ENCODE data around the gene WWOX.

Gene WWOX

GRCh38 chr16:79165506-79165905 lies 1066.1 kb downstream of the WWOX start:
- Histone ChIP-seq H3K9me3 (ENCODE audit: insufficient read depth, low read length, severe bottlenecking) (peaks cover 3% of the 10 kb centered on the region), H3K27me3 (ENCODE audit: insufficient read depth, low read length, poor library complexity) (no peaks in the 10 kb centered on the region), H3K27ac (ENCODE audit: low read length) (peak overlapping the region; percentile 76; the same call in 1 of the 2 replicates), H3K4me2 (ENCODE audit: insufficient read depth, low read length) (no peak overlapping the region), H3K9ac (ENCODE audit: low read depth, low read length) (no peak overlapping the region), H3K4me1 (ENCODE audit: insufficient read depth, low read length) (peaks cover 54% of the 10 kb centered on the region), H3K79me2 (ENCODE audit: insufficient read depth, low read length) (no peaks in the 10 kb centered on the region), H4K20me1 (ENCODE audit: insufficient read depth, low read length) (no peaks in the 10 kb centered on the region), H3K4me3 (ENCODE audit: low read depth in 1 of 2, low read length in 2 of 2) (no peak overlapping the region), H2AFZ (ENCODE audit: low read depth, low read length) (no peak overlapping the region), H3K36me3 (ENCODE audit: insufficient read depth, low read length) (no peaks in the 10 kb centered on the region)
- ATAC-seq (ENCODE audit: insufficient read depth, low read depth) (no peak), DNase-seq (no peak)
- no peak for TF ChIP-seq CTCF (IDR thresholded peaks at IDR 0.05; ENCODE audit: borderline replicate concordance, extremely low read depth, low read length, poor library complexity, severe bottlenecking)
- no peak for TF ChIP-seq EZH2 (IDR thresholded peaks at IDR 0.05; ENCODE audit: borderline replicate concordance, low read depth, low read length, severe bottlenecking)

DNA sequence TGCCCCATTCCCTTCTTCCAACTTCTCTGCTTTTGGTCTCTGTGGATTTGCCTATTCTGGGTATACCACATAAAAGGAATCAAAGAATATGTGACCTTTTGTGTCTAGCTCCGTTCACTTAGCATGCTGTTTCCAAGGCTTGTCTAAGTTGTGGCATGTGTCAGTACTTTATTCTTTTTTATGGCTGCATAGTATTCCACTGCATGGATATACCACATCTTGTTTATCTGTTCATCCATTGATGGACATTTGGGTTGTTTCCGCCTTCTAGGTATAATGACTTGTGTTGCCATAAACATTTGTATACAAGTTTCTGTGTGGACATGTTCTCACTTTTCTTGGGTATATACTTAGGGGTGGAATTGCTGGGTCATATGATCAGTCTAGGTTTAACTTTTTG lies 1068.4 kb downstream of the WWOX start:
- Histone ChIP-seq H3K4me3 (ENCODE audit: low read depth in 1 of 2, low read length in 2 of 2) (no peak overlapping the region), H3K27ac (ENCODE audit: low read length) (peak overlapping the region; percentile 88), H3K9ac (ENCODE audit: low read depth, low read length) (no peak overlapping the region), H3K4me1 (ENCODE audit: insufficient read depth, low read length) (peaks cover 52% of the 10 kb centered on the region), H4K20me1 (ENCODE audit: insufficient read depth, low read length) (no peaks in the 10 kb centered on the region), H3K27me3 (ENCODE audit: insufficient read depth, low read length, poor library complexity) (no peaks in the 10 kb centered on the region), H3K9me3 (ENCODE audit: insufficient read depth, low read length, severe bottlenecking) (peaks cover 3% of the 10 kb centered on the region), H3K4me2 (ENCODE audit: insufficient read depth, low read length) (no peak overlapping the region), H2AFZ (ENCODE audit: low read depth, low read length) (no peak overlapping the region), H3K79me2 (ENCODE audit: insufficient read depth, low read length) (no peaks in the 10 kb centered on the region), H3K36me3 (ENCODE audit: insufficient read depth, low read length) (no peaks in the 10 kb centered on the region)
- TF ChIP-seq CTCF (IDR thresholded peaks at IDR 0.05; ENCODE audit: borderline replicate concordance, extremely low read depth, low read length, poor library complexity, severe bottlenecking) (no peak), EZH2 (IDR thresholded peaks at IDR 0.05; ENCODE audit: borderline replicate concordance, low read depth, low read length, severe bottlenecking) (no peak)
- ATAC-seq (ENCODE audit: insufficient read depth, low read depth): no peak
- DNase-seq: no peak

DNA sequence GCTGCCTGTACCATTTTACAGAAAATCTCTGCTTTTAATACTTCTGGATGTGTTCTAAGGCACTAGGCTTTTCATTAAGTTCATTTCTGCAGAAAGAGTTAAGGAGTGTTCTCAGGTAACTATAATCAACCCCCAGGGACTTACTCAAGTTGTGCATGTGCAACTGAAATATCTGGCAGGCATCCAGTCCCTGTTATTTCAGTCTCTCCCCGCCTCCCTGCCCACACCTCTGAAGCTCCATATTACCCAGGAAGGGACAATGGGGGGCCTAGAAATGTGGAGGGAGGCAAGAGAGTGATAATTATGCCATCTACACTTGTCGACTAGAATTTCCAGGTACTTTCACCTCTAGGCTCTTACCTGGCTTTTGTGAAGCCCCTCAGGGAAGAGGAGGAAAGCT lies 1068.9 kb downstream of the WWOX start:
- H3K9me3 ChIP-seq (ENCODE audit: insufficient read depth, low read length, severe bottlenecking): peaks cover 3% of the 10 kb centered on the region
- no peak for ATAC-seq (ENCODE audit: insufficient read depth, low read depth)
- no peak overlapping the region; a peak in 1 of 4 replicates for H3K4me3 ChIP-seq (ENCODE audit: low read depth in 1 of 2, low read length in 2 of 2)
- no peak for DNase-seq
- no peaks in the 10 kb centered on the region for H3K36me3 ChIP-seq (ENCODE audit: insufficient read depth, low read length)
- H3K27me3 ChIP-seq (ENCODE audit: insufficient read depth, low read length, poor library complexity): no peaks in the 10 kb centered on the region
- TF ChIP-seq EZH2 (IDR thresholded peaks at IDR 0.05; ENCODE audit: borderline replicate concordance, low read depth, low read length, severe bottlenecking) (no peak), CTCF (IDR thresholded peaks at IDR 0.05; ENCODE audit: borderline replicate concordance, extremely low read depth, low read length, poor library complexity, severe bottlenecking) (no peak)
- H3K27ac ChIP-seq (ENCODE audit: low read length): peak overlapping the region; percentile 88
- no peaks in the 10 kb centered on the region for H3K79me2 ChIP-seq (ENCODE audit: insufficient read depth, low read length)
- H3K9ac ChIP-seq (ENCODE audit: low read depth, low read length): peak overlapping the region; percentile 45
- no peak overlapping the region for H2AFZ ChIP-seq (ENCODE audit: low read depth, low read length)
- no peaks in the 10 kb centered on the region for H4K20me1 ChIP-seq (ENCODE audit: insufficient read depth, low read length)
- peak overlapping the region; percentile 46 for H3K4me2 ChIP-seq (ENCODE audit: insufficient read depth, low read length)
- H3K4me1 ChIP-seq (ENCODE audit: insufficient read depth, low read length): peaks cover 47% of the 10 kb centered on the region

DNA sequence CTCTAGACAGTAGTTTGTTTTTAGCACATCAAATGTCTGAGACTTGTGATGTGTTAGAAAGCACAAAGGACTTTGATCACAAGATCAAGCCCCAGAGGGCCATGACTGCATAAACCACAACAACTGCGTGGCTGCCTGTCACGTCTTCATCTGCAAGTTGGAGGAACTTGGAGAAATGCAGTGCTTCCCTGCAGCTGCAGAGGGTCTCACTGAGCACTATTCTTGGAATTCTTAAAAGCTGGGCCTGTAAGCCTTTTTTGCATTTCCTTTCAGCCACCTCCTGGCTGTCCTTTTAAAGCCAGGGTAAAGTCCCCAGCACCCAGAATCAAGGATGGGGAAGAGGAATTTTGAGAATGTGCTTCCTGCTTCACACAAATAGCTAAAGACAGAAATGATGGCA lies 1069.8 kb downstream of the WWOX start:
- peaks cover 38% of the 10 kb centered on the region for H3K4me1 ChIP-seq (ENCODE audit: insufficient read depth, low read length)
- peak overlapping the region in 1 of 2 experiments; percentile 13; a peak in 1 of 4 replicates for H3K4me3 ChIP-seq (ENCODE audit: low read depth in 1 of 2, low read length in 2 of 2)
- H3K9ac ChIP-seq (ENCODE audit: low read depth, low read length): peak overlapping the region; percentile 45
- H3K27ac ChIP-seq (ENCODE audit: low read length): peak overlapping the region; percentile 88
- no peaks in the 10 kb centered on the region for H3K79me2 ChIP-seq (ENCODE audit: insufficient read depth, low read length)
- H3K27me3 ChIP-seq (ENCODE audit: insufficient read depth, low read length, poor library complexity): no peaks in the 10 kb centered on the region
- TF ChIP-seq CTCF (IDR thresholded peaks at IDR 0.05; ENCODE audit: borderline replicate concordance, extremely low read depth, low read length, poor library complexity, severe bottlenecking) (peak; percentile 60), EZH2 (IDR thresholded peaks at IDR 0.05; ENCODE audit: borderline replicate concordance, low read depth, low read length, severe bottlenecking) (no peak)
- H3K4me2 ChIP-seq (ENCODE audit: insufficient read depth, low read length): peak overlapping the region; percentile 46
- DNase-seq (peak; percentile 84), ATAC-seq (ENCODE audit: insufficient read depth, low read depth) (peak; percentile 98)
- peak overlapping the region; percentile 48 for H2AFZ ChIP-seq (ENCODE audit: low read depth, low read length)
- no peaks in the 10 kb centered on the region for H3K36me3 ChIP-seq (ENCODE audit: insufficient read depth, low read length)
- no peaks in the 10 kb centered on the region for H4K20me1 ChIP-seq (ENCODE audit: insufficient read depth, low read length)
- peaks cover 3% of the 10 kb centered on the region for H3K9me3 ChIP-seq (ENCODE audit: insufficient read depth, low read length, severe bottlenecking)
